NCI-H2081 treated with DMSO at 0.1 percent for 48 hours (cell line): ENCODE results near the gene KRTAP5-7.
"Not testable (repeated sequence)": the region's sequence is repeated elsewhere in the genome, so short reads cannot be mapped to it uniquely, and the experiment has no call there.

ENCODE experiments used
- DNase-seq: peaks from one replicate; lab custom pipeline; 2025; lab: John Stamatoyannopoulos, UW

The KRTAP5-7 gene

GRCh38 chr11:71563406-71563805, 36.3 kb downstream of the KRTAP5-7 start:
- DNase-seq = no peak

GRCh38 chr11:71564430-71564829, 37.4 kb downstream of the KRTAP5-7 start:
- DNase-seq = no peak

- DNase-seq = no peak
Observed at GRCh38 chr11:71565263-71565662, 38.2 kb downstream of the KRTAP5-7 start, which contains the start of gene KRTAP5-10. Gene KRTAP5-10 (plus strand): TSS chr11:71565563. CDS start chr11:71565588, 25 bp downstream.

- no peak for DNase-seq
Observed at GRCh38 chr11:71566081-71566620, 39.1 kb downstream of the KRTAP5-7 start.

GRCh38 chr11:71566626-71567599, 39.8 kb downstream of the KRTAP5-7 start:
- DNase-seq = not testable (repeated sequence)

DNA sequence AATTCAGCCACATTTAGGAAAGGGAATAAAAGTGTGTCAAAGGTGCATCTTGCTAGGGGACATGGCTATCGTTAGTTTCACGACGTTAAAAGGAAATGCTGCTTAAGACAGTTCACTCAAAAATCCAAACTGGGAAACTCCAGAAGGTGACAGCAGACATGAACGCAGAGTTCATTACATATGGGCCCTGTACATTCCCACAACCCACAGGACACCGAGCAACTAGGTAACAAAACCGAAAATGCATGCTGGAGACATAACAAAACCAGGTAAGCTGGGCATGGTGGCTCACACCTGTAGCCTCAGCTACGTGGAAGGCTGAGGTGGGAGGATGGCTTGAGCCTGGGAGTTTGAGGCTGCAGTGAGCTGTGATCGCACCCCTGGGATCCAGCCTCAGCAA, 40.6 kb downstream of the KRTAP5-7 start:
- DNase-seq = not testable (repeated sequence)

- no peak for DNase-seq
Observed at GRCh38 chr11:71568704-71569349, 41.8 kb downstream of the KRTAP5-7 start.

- DNase-seq = not testable (repeated sequence)
Observed at GRCh38 chr11:71571101-71571850, 44.2 kb downstream of the KRTAP5-7 start.

DNA sequence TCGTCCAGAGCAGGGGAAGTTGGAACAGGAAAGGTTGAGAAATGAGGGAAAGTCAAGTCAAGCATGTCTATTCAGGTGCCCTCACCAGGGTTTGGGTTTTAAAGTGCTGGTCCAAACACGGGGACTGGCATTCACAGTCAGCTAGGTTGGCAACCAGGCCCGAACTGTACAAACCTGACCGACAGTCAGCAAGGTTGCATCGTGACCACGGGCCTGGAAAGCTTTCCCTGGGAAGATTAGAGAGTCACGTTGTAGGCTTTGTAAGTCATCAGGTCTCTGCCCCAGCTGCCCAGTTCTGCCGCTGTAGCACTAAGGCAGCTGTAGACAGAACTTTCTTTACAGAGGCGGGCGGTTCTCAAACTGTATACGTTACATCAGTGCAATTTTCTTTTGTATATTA, 45.7 kb downstream of the KRTAP5-7 start:
- no peak for DNase-seq

DNA sequence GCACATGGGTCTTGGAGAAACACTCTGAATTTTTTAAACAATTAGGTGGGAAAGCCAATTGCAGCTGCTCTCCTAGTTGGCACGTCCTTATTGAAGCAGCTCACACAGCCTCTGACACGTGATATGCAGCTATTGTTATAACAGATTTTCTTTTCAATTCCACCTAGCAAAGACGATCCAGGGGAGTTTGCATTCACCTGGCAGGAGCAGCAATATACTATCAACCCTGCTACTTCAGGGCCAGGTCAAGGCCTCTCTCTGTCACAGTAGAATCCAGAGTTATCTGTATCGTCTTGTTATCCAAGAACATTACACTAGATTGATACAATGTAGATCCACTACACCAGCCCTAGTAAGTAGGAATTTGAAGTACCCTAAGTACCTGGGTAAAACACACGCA, 47.4 kb downstream of the KRTAP5-7 start:
- DNase-seq = no peak

DNA sequence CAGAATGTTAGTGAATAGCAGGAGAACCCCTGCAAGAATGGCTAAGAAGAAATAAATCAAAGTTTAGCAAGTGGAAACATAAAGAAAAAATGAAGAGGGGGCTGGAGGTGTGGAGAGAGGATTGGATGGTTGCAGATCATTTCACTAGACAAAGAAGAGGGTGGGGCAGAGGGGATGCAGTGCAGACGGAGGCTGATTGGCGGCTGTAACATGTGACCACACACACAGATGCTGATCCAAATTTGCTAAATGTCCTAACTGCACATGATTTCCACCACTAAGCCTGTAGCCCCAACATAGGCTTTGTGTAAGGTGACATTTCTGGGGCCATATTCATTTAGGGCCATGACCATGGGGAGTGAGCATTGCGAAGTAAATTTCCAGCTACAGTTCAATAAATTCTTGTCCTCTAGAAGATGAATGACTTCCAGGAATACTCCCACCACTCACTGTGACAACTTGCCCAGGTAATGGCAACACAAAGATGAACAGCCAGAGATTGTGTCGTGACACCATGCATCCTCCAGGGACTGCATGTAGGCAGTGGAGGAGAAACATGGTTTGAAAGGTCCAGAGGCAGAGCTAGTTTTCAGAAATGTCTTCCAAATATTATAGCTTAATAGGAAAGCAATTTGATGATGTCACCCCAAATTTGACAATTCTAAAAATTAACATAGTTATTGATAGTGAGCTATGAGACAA, 48.8 kb downstream of the KRTAP5-7 start:
- no peak for DNase-seq

GRCh38 chr11:71576688-71577465, 49.8 kb downstream of the KRTAP5-7 start:
- DNase-seq = not testable (repeated sequence)

GRCh38 chr11:71577469-71578004, 50.5 kb downstream of the KRTAP5-7 start:
- DNase-seq = no peak
